Esophagus squamous epithelium (tissue), 5 donors: Measurements from ENCODE around the gene SF1. TPM values are rescaled to one million over a fixed set of nuclear protein-coding genes. Genes with fewer than 3 reads are reported as not detected.

Experiments
- DNase-seq: peaks from one replicate; lab custom pipeline; 2025; lab: John Stamatoyannopoulos, UW
- H3K27ac ChIP-seq, 4 donors: fragments of 200-600 bp; sonication (generic); one replicate each; pipeline ENCODE4 v1.5.1; 2016 to 2019; ENCODE audit warnings: mild to moderate bottlenecking in 1 of 4
- H3K27me3 ChIP-seq, 4 donors: fragments of 200-600 bp; sonication (generic); 1 replicate in 3 of 4; 2 replicates in 1 of 4; pipeline versions ENCODE4 v1.5.1 to v1.6.0; 2017 to 2021; ENCODE audit warnings: antibody characterized with exemption in 1 of 4
- H3K36me3 ChIP-seq, 3 donors: fragments of 200-600 bp; sonication (generic); one replicate each; pipeline ENCODE4 v1.5.1; 2016 to 2019
- H3K4me1 ChIP-seq, 3 donors: fragments of 200-600 bp; sonication (generic); one replicate each; pipeline ENCODE4 v1.5.1; 2017 to 2019
- H3K4me3 ChIP-seq, 4 donors: fragments of 200-600 bp; sonication (generic); 1 replicate in 3 of 4; 2 replicates in 1 of 4; pipeline ENCODE4 v1.5.1; 2016 to 2019; ENCODE audit warnings: mild to moderate bottlenecking in 2 of 4, moderate library complexity in 1 of 4
- H3K9me3 ChIP-seq, 3 donors: fragments of 200-600 bp; sonication (generic); one replicate each; pipeline ENCODE4 v1.5.1; 2016 to 2019
- CTCF ChIP-seq, 6 experiments: fragments of 450-650 bp in 4 of 6; fragments of 200-600 bp in 2 of 6; sonication (generic) in 2 of 6; IDR thresholded peaks; one replicate each; pipeline ENCODE4 v1.5.1; 2016 to 2019; ENCODE audit warnings: antibody characterized with exemption in 6 of 6, mild to moderate bottlenecking in 4 of 6, moderate library complexity in 4 of 6
- POLR2A ChIP-seq, 4 donors: fragments of 450-650 bp; IDR thresholded peaks; one replicate each; pipeline ENCODE4 v1.6.1; 2017; ENCODE audit warnings: antibody characterized with exemption in 4 of 4, mild to moderate bottlenecking in 4 of 4, moderate library complexity in 3 of 4
- whole genome bisulfite sequencing, 2 donors: methylation state at CpG; one replicate each; pipeline ENCODE4 v1.1.5; 2018; 5-methylcytosine and 5-hydroxymethylcytosine counted together
- intact Hi-C: fragments of 100-400 bp; cut with DNase I; formaldehyde crosslinking; loops from one replicate; pipeline ENCODE4 v1.15.0; 2022
- total RNA-seq, 4 donors: library from RNA; depleted of rRNA; stranded (reverse); fragments of >200 nt; gene quantifications; one replicate each; pipeline ENCODE4 v1.1.0, GENCODE V29; 2016
- donor health status: DM: yes; HTN: yes; CAD: no.

SF1 gene
- total RNA-seq, 4 donors from 2014 or later: 136 to 292 (median 223) TPM

DNA sequence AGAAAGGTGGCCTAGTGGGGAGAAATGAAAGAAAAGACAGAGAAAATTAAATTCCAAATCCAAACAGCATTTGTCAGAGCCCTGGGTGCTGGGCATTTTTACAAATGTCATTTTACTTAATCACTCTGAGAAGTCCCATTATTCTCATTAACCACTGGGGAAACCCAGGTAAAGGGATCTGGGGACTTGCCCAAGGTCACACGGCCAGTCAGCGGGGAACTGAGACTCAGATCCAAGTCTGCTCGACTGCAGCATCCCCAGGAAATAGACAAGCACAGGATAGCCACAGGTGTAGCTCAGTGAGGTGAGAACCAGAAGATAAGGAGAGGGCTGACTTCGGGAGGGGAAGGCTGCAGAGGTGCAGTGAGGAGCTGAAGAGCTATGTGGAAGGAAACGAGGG is 63.2 kb downstream of the SF1 start:
- no peaks in the 10 kb centered on the region for H3K9me3 ChIP-seq
- no peak overlapping the region for H3K4me3 ChIP-seq
- no peak for DNase-seq
- H3K27ac ChIP-seq: no peak overlapping the region
- intact Hi-C loops: no loop called here
- no peak for TF ChIP-seq POLR2A (IDR thresholded peaks at IDR 0.05)
- peaks cover 4 to 28% (median 19%) of the 10 kb centered on the region in 3 donors for H3K4me1 ChIP-seq
- H3K36me3 ChIP-seq: no peaks in the 10 kb centered on the region
- H3K27me3 ChIP-seq: peaks cover 14 to 100% (median 32%) of the 10 kb centered on the region in 4 donors
- 27 to 29% methylated on average over 5 of the region's 5 CpGs for WGBS, 2 donors

DNA sequence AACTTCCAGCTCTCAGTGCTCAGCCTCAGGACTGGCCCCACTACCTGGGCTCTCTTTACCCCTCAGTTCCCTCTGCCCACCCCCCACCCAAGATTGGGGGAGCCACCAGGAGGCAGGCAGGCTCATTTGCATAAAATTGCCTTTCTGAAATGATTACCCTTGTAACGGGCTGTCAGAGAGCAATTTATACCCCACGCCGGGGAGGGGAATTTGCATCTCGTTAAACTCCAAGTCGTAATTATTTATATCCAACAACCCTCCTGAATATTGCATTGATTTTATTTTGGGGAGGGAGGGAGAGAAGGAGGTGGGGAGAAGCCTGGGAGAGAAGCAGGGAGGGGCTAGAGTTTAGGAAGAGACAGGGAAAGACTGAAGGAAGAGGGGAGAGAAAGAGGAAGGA is 63.7 kb downstream of the SF1 start:
- no peak for DNase-seq
- Histone ChIP-seq H3K4me1 (peaks cover 4 to 28% (median 19%) of the 10 kb centered on the region in 3 donors), H3K4me3 (no peak overlapping the region), H3K27me3 (peaks cover 14 to 100% (median 32%) of the 10 kb centered on the region in 4 donors), H3K9me3 (no peaks in the 10 kb centered on the region), H3K27ac (no peak overlapping the region), H3K36me3 (no peaks in the 10 kb centered on the region)
- TF ChIP-seq CTCF (IDR thresholded peaks at IDR 0.05) (no peak), POLR2A (IDR thresholded peaks at IDR 0.05) (no peak)
- intact Hi-C loops: no loop called here
- WGBS, 2 donors: 56 to 57% methylated on average over 5 of the region's 5 CpGs

Other genes starting within 250 kb of the SF1 start
- not detected for gene SLC22A11, start 222.6 kb downstream of the SF1 start, total RNA-seq
- not detected for gene SLC22A12, start 187.3 kb downstream of the SF1 start, total RNA-seq
- under 1 TPM in 1 of 4 donors, not detected in 3; 0.38 TPM for gene NRXN2, start 55.3 kb downstream of the SF1 start, total RNA-seq
- gene RASGRP2, start 34.4 kb downstream of the SF1 start, total RNA-seq: 10 to 100 TPM in 1 of 4 donors, 1 to 10 TPM in 3; 2.6 to 13.2 (median 4.9) TPM
- under 1 TPM; 0.27 to 0.95 (median 0.39) TPM for gene PYGM, start 18.6 kb downstream of the SF1 start, total RNA-seq
- 1 to 10 TPM; 3.6 to 9.0 (median 6.1) TPM for gene MAP4K2, start 24.7 kb upstream of the SF1 start, total RNA-seq
- 10 to 100 TPM; 14.9 to 23.3 (median 17.0) TPM for gene MEN1, start 32.0 kb upstream of the SF1 start, total RNA-seq
- 10 to 100 TPM; 16.4 to 48.5 (median 25.0) TPM for gene CDC42BPG, start 66.1 kb upstream of the SF1 start, total RNA-seq
- 10 to 100 TPM; 29.5 to 44.0 (median 31.8) TPM for gene EHD1, start 100.1 kb upstream of the SF1 start, total RNA-seq
- gene ATG2A, start 138.7 kb upstream of the SF1 start, total RNA-seq: 10 to 100 TPM; 14.1 to 26.1 (median 19.6) TPM
- 10 to 100 TPM in 1 of 4 donors, 1 to 10 TPM in 3; 7.7 to 10.5 (median 8.6) TPM for gene PPP2R5B, start 146.1 kb upstream of the SF1 start, total RNA-seq
- gene GPHA2, start 157.4 kb upstream of the SF1 start, total RNA-seq: not detected
- not detected for gene MAJIN, start 193.6 kb upstream of the SF1 start, total RNA-seq
- under 1 TPM in 2 of 4 donors, not detected in 2; 0.38 to 0.76 TPM for gene BATF2, start 218.4 kb upstream of the SF1 start, total RNA-seq
- 10 to 100 TPM; 42.5 to 82.1 (median 65.0) TPM for gene ARL2, start 235.6 kb upstream of the SF1 start, total RNA-seq
- gene SNX15, start 248.9 kb upstream of the SF1 start, total RNA-seq: 10 to 100 TPM in 3 of 4 donors, 1 to 10 TPM in 1; 9.8 to 18.6 (median 13.9) TPM